ENCODE results near the gene DGCR2.
"Not testable (repeated sequence)": the region's sequence is repeated elsewhere in the genome, so short reads cannot be mapped to it uniquely, and the experiment has no call there.

DGCR2 gene

DNA sequence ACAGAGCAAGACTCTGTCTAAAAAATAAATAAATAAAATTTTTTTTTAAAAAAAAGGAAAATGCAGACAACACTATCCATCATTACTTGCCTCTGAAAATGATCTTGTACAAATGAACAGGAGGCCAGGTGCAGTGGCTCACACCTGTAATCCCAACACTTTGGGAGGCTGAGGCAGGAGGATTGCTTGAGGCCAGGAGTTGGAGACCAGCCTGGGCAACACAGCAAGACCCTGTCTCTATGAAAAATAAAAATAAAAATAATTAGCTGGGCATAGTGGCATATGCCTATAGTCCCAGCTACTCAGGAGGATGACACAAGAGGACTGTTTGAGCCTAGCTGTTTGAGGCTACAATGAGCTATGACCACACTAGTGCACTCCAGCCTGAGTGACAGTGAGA is 49.4 kb downstream of the DGCR2 start:
- not testable (repeated sequence) for DNase-seq

GRCh38 chr22:19070397-19071169 is 51.6 kb downstream of the DGCR2 start:
- DNase-seq, result no peak

- DNase-seq, result no peak
Measured at GRCh38 chr22:19069451-19069850, 52.8 kb downstream of the DGCR2 start.

- no peak for DNase-seq
Measured at GRCh38 chr22:19068784-19069271, 53.4 kb downstream of the DGCR2 start.

GRCh38 chr22:19067696-19068348 is 54.4 kb downstream of the DGCR2 start:
- no peak for DNase-seq

DNA sequence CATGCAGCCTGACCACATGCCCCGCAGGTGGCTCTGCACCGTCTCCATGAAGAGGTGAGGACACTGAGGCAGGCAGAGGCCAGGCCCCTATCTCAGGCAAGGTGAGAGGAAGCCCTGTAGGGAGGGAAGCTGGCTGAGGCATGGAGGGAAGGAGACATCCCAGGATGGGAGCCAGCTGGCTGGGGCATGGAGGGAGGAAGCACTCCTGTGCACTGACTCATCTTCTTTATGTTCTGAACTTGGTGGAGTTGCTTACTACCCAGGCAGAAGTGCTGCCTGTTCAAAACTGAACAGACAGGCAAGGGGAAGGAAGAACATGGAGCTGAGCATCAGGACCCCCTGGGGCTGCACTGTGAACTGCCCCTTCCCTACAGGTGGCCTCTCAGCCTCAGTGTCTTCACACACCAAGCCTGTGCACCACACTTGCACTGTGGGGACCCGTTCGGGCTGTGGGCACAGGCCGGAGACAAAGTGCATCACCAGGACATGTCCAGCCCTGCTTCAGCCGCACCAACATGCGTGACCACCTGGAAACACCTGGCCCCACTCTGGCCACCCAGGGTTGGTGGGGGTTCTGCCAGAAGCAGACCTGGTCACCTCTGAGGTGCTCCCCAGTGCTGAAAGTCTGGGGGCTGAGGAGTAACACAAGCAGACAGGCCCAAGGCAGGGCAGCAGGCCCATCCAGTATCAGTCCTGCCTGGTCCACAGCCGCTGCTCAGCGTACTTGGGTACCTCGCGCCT is 55.5 kb downstream of the DGCR2 start:
- DNase-seq, result no peak

GRCh38 chr22:19065929-19066328 is 56.3 kb downstream of the DGCR2 start:
- DNase-seq, result no peak

- DNase-seq, result no peak
Measured at GRCh38 chr22:19065298-19065859, 56.8 kb downstream of the DGCR2 start.

DNA sequence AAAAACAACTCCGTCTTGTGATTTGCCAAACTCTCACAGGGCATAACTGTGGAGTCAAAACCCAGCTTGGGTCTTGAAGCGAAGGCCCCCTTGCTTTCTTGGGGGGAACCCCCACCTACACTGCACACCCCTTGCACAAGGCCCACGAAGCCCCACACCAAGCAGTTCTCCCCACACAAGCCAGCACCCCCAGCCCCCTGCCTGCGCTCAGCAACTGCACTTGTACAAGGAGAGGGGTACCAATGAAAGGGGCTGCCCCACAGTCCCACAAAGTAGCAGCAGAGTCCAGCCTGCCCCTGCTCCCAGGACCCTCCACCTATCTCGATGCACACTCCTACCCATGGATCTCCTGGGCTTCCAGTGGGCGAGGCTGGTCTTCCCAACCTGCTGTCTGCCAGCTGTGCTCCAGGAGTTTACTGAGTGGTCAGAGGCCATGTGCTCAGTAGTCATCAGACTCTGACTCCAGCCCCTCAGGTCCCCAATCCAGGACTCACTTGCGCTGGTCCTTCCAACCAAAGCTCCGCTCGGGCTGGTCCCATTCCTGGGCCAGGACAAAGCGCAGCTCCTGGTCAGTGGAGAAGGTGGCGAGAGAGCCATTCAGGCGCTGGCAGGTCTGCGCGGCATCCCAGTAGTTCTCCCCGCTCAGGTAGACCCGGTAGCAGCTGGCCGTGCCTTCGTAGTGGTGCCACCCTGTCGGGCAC is 57.7 kb downstream of the DGCR2 start:
- DNase-seq, result no peak

- no peak for DNase-seq
Measured at GRCh38 chr22:19063581-19064353, 58.4 kb downstream of the DGCR2 start.

DNA sequence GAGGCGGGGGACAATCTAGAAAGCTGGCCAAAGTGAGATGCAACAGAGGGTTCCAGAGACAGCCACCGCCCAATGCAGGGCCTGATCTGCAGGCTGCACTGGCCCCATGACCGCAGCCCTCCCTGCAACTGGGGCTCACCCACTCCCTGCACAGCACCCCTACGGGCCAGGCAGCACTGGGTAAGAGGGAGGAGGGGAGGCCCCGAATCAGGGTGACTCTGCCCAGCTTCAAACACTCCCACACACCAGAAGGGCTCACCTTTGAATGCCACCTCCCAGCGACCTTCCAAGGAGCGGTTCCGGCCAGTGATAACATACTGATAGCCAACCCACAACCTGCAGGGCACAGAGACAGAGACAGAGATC is 59.3 kb downstream of the DGCR2 start:
- DNase-seq, result no peak

GRCh38 chr22:19062139-19062942 is 59.9 kb downstream of the DGCR2 start:
- no peak for DNase-seq

GRCh38 chr22:19061471-19062138 is 60.6 kb downstream of the DGCR2 start:
- DNase-seq, result no peak

- DNase-seq, result no peak
Measured at GRCh38 chr22:19060356-19061009, 61.7 kb downstream of the DGCR2 start.

GRCh38 chr22:19059481-19060278 is 62.5 kb downstream of the DGCR2 start:
- DNase-seq, result no peak

DNA sequence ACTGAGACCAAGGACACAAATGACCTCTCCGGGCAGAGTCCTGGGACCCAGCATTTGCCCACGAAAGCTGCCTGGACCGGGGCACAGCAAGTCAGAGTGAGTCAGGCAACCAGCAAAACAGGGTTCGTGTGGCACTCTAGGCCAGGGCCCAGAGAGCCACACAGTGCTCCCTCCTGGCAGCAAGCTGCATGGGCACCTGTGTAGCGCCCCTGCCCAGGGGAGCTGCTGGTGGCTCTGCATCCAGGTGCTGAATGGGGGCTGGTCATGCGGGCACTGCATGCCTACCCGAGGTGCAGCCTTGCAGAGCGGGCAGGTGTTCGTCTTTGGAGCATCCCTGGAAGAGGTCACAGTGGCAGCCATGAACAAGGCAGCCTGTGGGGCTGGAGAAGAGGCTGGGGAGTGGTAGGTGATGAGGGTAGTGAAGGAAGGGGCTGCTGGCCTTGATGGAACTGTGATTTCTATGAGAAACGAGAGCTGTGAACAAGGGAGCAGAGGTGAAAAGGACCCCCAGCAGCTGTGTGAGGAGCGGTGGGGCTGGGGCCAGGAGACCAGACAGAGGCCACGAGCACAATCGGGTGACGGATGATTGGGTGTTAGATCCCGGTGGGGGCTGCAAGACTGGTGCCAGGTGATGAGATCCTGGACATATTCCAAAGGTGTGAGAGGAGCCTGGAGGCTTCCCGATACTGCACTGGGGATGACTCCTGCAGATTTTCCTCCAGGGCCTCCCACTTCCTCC is 63.3 kb downstream of the DGCR2 start:
- DNase-seq, result no peak

DNA sequence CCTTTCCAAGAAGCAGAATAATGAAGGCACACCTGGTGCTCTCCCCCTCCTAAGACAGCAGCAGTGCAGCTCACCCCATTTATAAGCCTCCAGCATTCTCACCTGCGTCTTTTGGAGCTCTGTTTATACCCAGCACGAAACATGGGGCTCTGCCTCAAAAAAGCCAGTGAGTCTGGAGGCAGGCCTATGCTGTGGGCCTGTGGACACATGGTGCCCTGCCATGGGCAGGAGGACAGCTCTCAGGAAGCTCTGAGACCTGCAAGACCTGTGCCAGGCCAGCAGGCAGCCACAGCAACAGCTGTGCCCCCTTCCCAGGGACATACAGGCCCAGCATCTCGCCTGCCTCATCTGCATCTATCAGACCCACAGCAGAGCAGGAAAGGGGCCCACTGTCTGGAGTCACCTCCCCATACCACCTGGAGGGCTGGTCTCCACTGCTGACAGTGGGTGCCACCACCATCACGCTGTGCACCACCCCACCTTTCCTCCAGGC is 64.2 kb downstream of the DGCR2 start:
- no peak for DNase-seq

DNA sequence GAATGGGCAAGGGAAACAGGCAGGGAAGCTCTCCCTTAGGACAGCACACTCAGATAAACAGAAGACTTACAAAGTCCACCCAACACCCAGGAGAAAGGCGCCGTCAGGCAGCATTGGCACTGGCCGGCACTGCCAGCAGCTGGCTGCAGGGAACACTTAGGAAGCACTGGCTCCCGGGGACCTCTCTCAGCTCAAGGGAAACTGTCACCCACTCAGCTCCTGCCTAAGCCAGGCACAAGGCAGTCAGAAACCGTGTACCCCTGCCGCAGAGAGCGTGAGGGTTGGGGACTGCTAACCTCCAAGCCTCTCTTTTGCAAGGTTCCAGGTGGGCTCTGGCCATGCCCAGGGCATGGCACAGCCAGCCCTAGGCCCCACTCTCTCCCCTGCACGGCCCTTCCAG is 64.7 kb downstream of the DGCR2 start:
- DNase-seq, result no peak

Measured in CD4-positive, alpha-beta T cell treated with Interleukin-17A for 1 hour (primary cell).